WTC11 (cell line): ENCODE data around the gene ARMH1. TPM values are rescaled to one million over a fixed set of nuclear protein-coding genes. Genes with fewer than 3 reads are reported as not detected.
A peak's percentile ranks its signal among the peaks of the same experiment; 100 is the strongest.

Source experiments
- ATAC-seq: fragments of 200-7000 bp; cut with Tn5 transposase; 2 replicates; pipeline ENCODE4 v1.10.0; 2021; ENCODE audit warnings: mild to moderate bottlenecking, moderate library complexity
- CTCF ChIA-PET: fragments of 300-600 bp; sonication (Branson Sonifier 250); formaldehyde crosslinking; loops from one replicate; lab custom pipeline; 2021; ENCODE audit warnings: antibody characterized with exemption; lab: Charles Lee
- POLR2A ChIA-PET: fragments of 350-600 bp; sonication (Branson Sonifier 250); formaldehyde crosslinking; loops from one replicate; lab custom pipeline; 2021; ENCODE audit warnings: antibody characterized with exemption; lab: Charles Lee
- DNase-seq: peaks from one replicate; pipeline ENCODE4 v3.0.0; 2021; ENCODE audit warnings: low spot score
- H3K27ac Mint-ChIP-seq: 2 replicates; pipeline ENCODE4 v1.8.0; 2021; ENCODE audit warnings: mixed read lengths
- H3K27me3 Mint-ChIP-seq: 2 replicates; pipeline ENCODE4 v1.8.0; 2021; ENCODE audit warnings: low read depth, mild to moderate bottlenecking, moderate library complexity, mixed read lengths
- H3K36me3 Mint-ChIP-seq: 2 replicates; pipeline ENCODE4 v1.8.0; 2021; ENCODE audit warnings: mixed read lengths
- H3K4me1 Mint-ChIP-seq: 2 replicates; pipeline ENCODE4 v1.8.0; 2022; ENCODE audit warnings: mixed read lengths
- H3K4me3 Mint-ChIP-seq: 2 replicates; pipeline ENCODE4 v1.8.0; 2021; ENCODE audit warnings: mild to moderate bottlenecking, moderate library complexity, mixed read lengths
- H3K9me3 Mint-ChIP-seq: 2 replicates; pipeline ENCODE4 v1.8.0; 2021; ENCODE audit warnings: mixed read lengths
- CREM ChIP-seq: sonication (generic); formaldehyde crosslinking; IDR thresholded peaks from 2 replicates; pipeline ENCODE4 v1.8.1; 2022; ENCODE audit warnings: mild to moderate bottlenecking, missing genetic modification reagents, moderate library complexity
- CTCF ChIP-seq: fragments of 200-600 bp; IDR thresholded peaks from 2 replicates; pipeline ENCODE4 v1.8.0; 2022; ENCODE audit warnings: antibody characterized with exemption
- ESRRA ChIP-seq: sonication (generic); formaldehyde crosslinking; IDR thresholded peaks from 2 replicates; pipeline ENCODE4 v1.8.1; 2022; ENCODE audit warnings: mild to moderate bottlenecking, missing genetic modification reagents, borderline replicate concordance
- GABPB1 ChIP-seq: sonication (generic); formaldehyde crosslinking; IDR thresholded peaks from 2 replicates; pipeline ENCODE4 v1.8.1; 2023; ENCODE audit warnings: mild to moderate bottlenecking, missing genetic modification reagents
- IRF1 ChIP-seq: sonication (generic); formaldehyde crosslinking; IDR thresholded peaks from 2 replicates; pipeline ENCODE4 v1.8.0; 2023; ENCODE audit warnings: missing genetic modification reagents
- KAT7 ChIP-seq: sonication (generic); formaldehyde crosslinking; IDR thresholded peaks from 2 replicates; pipeline ENCODE4 v1.8.1; 2023; ENCODE audit warnings: missing genetic modification reagents, mild to moderate bottlenecking, borderline replicate concordance
- SMAD3 ChIP-seq: sonication (generic); formaldehyde crosslinking; IDR thresholded peaks from 2 replicates; pipeline ENCODE4 v1.8.0; 2022; ENCODE audit warnings: missing genetic modification reagents, mild to moderate bottlenecking, borderline replicate concordance
- ZNF416 ChIP-seq: fragments of 250-450 bp; sonication (Bioruptor Pico); IDR thresholded peaks from 2 replicates; pipeline ENCODE4 v1.9.0; 2021; ENCODE audit warnings: mild to moderate bottlenecking, inconsistent platforms
- total RNA-seq: library from RNA; stranded (reverse); gene quantifications from 3 replicates; pipeline ENCODE4 v1.2.3, GENCODE V29; 2021
- TF ChIP-seq, protein P1 (sequence below): sonication (generic); formaldehyde crosslinking; IDR thresholded peaks from 2 replicates; pipeline ENCODE4 v1.8.1; 2023; ENCODE audit warnings: mild to moderate bottlenecking, missing genetic modification reagents
- TF ChIP-seq, protein P2 (sequence below): sonication (generic); formaldehyde crosslinking; IDR thresholded peaks from 2 replicates; pipeline ENCODE4 v1.8.1; 2023; ENCODE audit warnings: mild to moderate bottlenecking, missing genetic modification reagents
- TF ChIP-seq, protein P3 (sequence below): sonication (generic); formaldehyde crosslinking; IDR thresholded peaks from 2 replicates; pipeline ENCODE4 v1.8.0; 2023; ENCODE audit warnings: missing genetic modification reagents, mild to moderate bottlenecking, borderline replicate concordance
- TF ChIP-seq, protein P4 (sequence below): fragments of 250-450 bp; sonication (Bioruptor Pico); IDR thresholded peaks from 2 replicates; pipeline ENCODE4 v2.1.2; 2022; ENCODE audit warnings: mild to moderate bottlenecking, moderate library complexity
- TF ChIP-seq, protein P5 (sequence below): sonication (generic); formaldehyde crosslinking; IDR thresholded peaks from 2 replicates; pipeline ENCODE4 v1.8.0; 2022; ENCODE audit warnings: mild to moderate bottlenecking, missing genetic modification reagents

The ARMH1 gene
- total RNA-seq, 1 experiment from 2014 or later: 0.74 TPM

- TF ChIP-seq, protein P1, sequence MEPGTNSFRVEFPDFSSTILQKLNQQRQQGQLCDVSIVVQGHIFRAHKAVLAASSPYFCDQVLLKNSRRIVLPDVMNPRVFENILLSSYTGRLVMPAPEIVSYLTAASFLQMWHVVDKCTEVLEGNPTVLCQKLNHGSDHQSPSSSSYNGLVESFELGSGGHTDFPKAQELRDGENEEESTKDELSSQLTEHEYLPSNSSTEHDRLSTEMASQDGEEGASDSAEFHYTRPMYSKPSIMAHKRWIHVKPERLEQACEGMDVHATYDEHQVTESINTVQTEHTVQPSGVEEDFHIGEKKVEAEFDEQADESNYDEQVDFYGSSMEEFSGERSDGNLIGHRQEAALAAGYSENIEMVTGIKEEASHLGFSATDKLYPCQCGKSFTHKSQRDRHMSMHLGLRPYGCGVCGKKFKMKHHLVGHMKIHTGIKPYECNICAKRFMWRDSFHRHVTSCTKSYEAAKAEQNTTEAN: no peak
- TF ChIP-seq IRF1 (CRISPR knock-in tag) (no peak), ESRRA (CRISPR knock-in tag) (no peak), GABPB1 (no peak), SMAD3 (CRISPR knock-in tag) (no peak)
These were observed 40.0 kb downstream of the ARMH1 start (continued) for GRCh38 chr1:44714532-44714931.

- TF ChIP-seq CTCF: peak; percentile 75
- TF ChIP-seq, protein P2, sequence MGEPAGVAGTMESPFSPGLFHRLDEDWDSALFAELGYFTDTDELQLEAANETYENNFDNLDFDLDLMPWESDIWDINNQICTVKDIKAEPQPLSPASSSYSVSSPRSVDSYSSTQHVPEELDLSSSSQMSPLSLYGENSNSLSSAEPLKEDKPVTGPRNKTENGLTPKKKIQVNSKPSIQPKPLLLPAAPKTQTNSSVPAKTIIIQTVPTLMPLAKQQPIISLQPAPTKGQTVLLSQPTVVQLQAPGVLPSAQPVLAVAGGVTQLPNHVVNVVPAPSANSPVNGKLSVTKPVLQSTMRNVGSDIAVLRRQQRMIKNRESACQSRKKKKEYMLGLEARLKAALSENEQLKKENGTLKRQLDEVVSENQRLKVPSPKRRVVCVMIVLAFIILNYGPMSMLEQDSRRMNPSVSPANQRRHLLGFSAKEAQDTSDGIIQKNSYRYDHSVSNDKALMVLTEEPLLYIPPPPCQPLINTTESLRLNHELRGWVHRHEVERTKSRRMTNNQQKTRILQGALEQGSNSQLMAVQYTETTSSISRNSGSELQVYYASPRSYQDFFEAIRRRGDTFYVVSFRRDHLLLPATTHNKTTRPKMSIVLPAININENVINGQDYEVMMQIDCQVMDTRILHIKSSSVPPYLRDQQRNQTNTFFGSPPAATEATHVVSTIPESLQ (CRISPR knock-in tag): no peak
- Mint-ChIP-seq H3K27me3 (peaks cover 11% of the 10 kb centered on the region), H3K27ac (no peak overlapping the region; the same call in none of the 2 replicates), H3K36me3 (no peaks in the 10 kb centered on the region), H3K9me3 (peaks cover 4% of the 10 kb centered on the region), H3K4me1 (peaks cover 4% of the 10 kb centered on the region; the same call in 1 of the 2 replicates), H3K4me3 (no peak overlapping the region)
- DNase-seq: peak; percentile 72
- peak; percentile 89 for ATAC-seq
- CTCF ChIA-PET: interaction anchor here (1.4 to 1.6 kb wide), 2 partner anchors 11 to 16 kb away, joined by 5 to 6 read pairs; partner anchors contain the start of gene RNU5D-1
- POLR2A ChIA-PET: no interaction called here
These were observed 40.5 kb downstream of the ARMH1 start for GRCh38 chr1:44714944-44715571.

- Mint-ChIP-seq H3K4me1 (peaks cover 4% of the 10 kb centered on the region; the same call in 1 of the 2 replicates), H3K36me3 (no peaks in the 10 kb centered on the region), H3K4me3 (no peak overlapping the region), H3K27ac (no peak overlapping the region)
- POLR2A ChIA-PET: no interaction called here
- ATAC-seq: no peak
- no peak for DNase-seq
- TF ChIP-seq, protein P3, sequence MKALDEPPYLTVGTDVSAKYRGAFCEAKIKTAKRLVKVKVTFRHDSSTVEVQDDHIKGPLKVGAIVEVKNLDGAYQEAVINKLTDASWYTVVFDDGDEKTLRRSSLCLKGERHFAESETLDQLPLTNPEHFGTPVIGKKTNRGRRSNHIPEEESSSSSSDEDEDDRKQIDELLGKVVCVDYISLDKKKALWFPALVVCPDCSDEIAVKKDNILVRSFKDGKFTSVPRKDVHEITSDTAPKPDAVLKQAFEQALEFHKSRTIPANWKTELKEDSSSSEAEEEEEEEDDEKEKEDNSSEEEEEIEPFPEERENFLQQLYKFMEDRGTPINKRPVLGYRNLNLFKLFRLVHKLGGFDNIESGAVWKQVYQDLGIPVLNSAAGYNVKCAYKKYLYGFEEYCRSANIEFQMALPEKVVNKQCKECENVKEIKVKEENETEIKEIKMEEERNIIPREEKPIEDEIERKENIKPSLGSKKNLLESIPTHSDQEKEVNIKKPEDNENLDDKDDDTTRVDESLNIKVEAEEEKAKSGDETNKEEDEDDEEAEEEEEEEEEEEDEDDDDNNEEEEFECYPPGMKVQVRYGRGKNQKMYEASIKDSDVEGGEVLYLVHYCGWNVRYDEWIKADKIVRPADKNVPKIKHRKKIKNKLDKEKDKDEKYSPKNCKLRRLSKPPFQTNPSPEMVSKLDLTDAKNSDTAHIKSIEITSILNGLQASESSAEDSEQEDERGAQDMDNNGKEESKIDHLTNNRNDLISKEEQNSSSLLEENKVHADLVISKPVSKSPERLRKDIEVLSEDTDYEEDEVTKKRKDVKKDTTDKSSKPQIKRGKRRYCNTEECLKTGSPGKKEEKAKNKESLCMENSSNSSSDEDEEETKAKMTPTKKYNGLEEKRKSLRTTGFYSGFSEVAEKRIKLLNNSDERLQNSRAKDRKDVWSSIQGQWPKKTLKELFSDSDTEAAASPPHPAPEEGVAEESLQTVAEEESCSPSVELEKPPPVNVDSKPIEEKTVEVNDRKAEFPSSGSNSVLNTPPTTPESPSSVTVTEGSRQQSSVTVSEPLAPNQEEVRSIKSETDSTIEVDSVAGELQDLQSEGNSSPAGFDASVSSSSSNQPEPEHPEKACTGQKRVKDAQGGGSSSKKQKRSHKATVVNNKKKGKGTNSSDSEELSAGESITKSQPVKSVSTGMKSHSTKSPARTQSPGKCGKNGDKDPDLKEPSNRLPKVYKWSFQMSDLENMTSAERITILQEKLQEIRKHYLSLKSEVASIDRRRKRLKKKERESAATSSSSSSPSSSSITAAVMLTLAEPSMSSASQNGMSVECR (CRISPR knock-in tag): no peak
- TF ChIP-seq, protein P4, sequence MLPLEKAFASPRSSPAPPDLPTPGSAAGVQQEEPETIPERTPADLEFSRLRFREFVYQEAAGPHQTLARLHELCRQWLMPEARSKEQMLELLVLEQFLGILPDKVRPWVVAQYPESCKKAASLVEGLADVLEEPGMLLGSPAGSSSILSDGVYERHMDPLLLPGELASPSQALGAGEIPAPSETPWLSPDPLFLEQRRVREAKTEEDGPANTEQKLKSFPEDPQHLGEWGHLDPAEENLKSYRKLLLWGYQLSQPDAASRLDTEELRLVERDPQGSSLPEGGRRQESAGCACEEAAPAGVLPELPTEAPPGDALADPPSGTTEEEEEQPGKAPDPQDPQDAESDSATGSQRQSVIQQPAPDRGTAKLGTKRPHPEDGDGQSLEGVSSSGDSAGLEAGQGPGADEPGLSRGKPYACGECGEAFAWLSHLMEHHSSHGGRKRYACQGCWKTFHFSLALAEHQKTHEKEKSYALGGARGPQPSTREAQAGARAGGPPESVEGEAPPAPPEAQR (CRISPR knock-in tag): no peak
- TF ChIP-seq ZNF416 (CRISPR knock-in tag) (no peak), IRF1 (CRISPR knock-in tag) (no peak), KAT7 (CRISPR knock-in tag) (no peak), CREM (CRISPR knock-in tag) (no peak)
- TF ChIP-seq, protein P5, sequence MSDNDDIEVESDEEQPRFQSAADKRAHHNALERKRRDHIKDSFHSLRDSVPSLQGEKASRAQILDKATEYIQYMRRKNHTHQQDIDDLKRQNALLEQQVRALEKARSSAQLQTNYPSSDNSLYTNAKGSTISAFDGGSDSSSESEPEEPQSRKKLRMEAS: no peak
- TF ChIP-seq, protein P2 (CRISPR knock-in tag): no peak
- TF ChIP-seq, all 79 proteins: peak for 0
- CTCF ChIA-PET: interaction anchor here (0.6 to 5.2 kb wide), 4 partner anchors 10 to 216 kb away, joined by 3 to 40 read pairs (median 5); partner anchors contain the start of gene RNU5D-1
- peaks cover 3% of the 10 kb centered on the region for H3K27me3 Mint-ChIP-seq
- no peaks in the 10 kb centered on the region for H3K9me3 Mint-ChIP-seq
These were observed 42.6 kb downstream of the ARMH1 start for GRCh38 chr1:44717156-44717555.
